ENCODE data around the gene PTPN1.

The PTPN1 gene

DNA sequence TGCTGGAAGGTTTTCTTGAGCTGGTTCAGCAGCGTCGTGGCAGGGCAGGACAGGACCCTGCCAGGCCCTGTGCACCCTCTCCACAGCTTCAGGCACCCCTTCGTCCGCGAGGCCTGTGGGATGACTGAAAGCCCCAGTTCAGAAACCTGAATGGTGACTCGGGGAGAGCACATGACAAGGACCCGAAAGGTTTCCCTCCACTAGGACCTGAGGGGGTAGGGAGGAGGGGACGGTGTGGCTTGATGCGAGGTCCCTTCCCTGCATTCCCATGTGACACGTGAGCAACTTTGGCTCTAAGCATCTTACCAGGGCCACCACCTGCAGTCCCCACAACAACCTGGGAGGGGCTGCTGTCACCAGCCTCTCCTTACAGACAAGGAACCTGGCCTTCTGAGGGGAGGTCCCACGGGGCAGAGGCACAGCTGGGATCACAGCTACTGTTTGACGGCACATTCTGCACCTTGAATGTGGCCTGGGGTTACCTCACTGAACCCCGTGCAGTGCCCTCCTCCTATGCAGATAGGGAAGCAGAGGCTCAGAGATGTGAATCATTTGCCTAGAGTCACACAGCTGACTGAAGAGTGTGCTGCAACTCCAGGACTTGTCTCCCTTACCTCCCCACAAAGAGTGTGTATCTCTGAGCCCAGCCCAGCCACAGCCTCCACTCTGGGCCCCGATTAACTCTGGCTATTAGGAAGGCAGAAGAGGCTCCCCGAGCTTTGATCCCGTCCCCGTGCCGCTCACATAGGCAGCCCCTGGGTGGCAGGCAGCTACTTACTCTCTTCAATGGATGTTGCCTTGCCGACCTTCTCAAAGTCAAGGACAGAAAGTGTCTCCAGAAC, 84.6 kb downstream of the PTPN1 start:
- peak; percentile 7 for ATAC-seq (ENCODE audit: low read depth)

GRCh38 chr20:50595433-50595895, 85.3 kb downstream of the PTPN1 start:
- no peak for DNase-seq (ENCODE audit: low spot score)
- H3K4me3 ChIP-seq (ENCODE audit: severe bottlenecking): no peak overlapping the region
- no peaks in the 10 kb centered on the region for H3K36me3 ChIP-seq (ENCODE audit: low read depth)

More for the DNA sequence above, 84.6 kb downstream of the PTPN1 start:
- no peak for DNase-seq (ENCODE audit: low spot score)
- H3K27me3 ChIP-seq (ENCODE audit: insufficient read depth, poor library complexity, severe bottlenecking): no peaks in the 10 kb centered on the region
- no peak overlapping the region for H3K4me3 ChIP-seq (ENCODE audit: severe bottlenecking)
- no peak overlapping the region for H3K27ac ChIP-seq (ENCODE audit: poor library complexity, severe bottlenecking)
- H3K9me3 ChIP-seq (ENCODE audit: severe bottlenecking): no peaks in the 10 kb centered on the region
- TF ChIP-seq, protein P1, sequence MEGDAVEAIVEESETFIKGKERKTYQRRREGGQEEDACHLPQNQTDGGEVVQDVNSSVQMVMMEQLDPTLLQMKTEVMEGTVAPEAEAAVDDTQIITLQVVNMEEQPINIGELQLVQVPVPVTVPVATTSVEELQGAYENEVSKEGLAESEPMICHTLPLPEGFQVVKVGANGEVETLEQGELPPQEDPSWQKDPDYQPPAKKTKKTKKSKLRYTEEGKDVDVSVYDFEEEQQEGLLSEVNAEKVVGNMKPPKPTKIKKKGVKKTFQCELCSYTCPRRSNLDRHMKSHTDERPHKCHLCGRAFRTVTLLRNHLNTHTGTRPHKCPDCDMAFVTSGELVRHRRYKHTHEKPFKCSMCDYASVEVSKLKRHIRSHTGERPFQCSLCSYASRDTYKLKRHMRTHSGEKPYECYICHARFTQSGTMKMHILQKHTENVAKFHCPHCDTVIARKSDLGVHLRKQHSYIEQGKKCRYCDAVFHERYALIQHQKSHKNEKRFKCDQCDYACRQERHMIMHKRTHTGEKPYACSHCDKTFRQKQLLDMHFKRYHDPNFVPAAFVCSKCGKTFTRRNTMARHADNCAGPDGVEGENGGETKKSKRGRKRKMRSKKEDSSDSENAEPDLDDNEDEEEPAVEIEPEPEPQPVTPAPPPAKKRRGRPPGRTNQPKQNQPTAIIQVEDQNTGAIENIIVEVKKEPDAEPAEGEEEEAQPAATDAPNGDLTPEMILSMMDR (IDR thresholded peaks at IDR 0.05; ENCODE audit: poor library complexity, severe bottlenecking): no peak
- H3K36me3 ChIP-seq (ENCODE audit: low read depth): peaks cover 4% of the 10 kb centered on the region; the same call in 1 of the 2 replicates
- H3K4me1 ChIP-seq (ENCODE audit: insufficient read depth, poor library complexity, severe bottlenecking): peaks cover 5% of the 10 kb centered on the region

DNA sequence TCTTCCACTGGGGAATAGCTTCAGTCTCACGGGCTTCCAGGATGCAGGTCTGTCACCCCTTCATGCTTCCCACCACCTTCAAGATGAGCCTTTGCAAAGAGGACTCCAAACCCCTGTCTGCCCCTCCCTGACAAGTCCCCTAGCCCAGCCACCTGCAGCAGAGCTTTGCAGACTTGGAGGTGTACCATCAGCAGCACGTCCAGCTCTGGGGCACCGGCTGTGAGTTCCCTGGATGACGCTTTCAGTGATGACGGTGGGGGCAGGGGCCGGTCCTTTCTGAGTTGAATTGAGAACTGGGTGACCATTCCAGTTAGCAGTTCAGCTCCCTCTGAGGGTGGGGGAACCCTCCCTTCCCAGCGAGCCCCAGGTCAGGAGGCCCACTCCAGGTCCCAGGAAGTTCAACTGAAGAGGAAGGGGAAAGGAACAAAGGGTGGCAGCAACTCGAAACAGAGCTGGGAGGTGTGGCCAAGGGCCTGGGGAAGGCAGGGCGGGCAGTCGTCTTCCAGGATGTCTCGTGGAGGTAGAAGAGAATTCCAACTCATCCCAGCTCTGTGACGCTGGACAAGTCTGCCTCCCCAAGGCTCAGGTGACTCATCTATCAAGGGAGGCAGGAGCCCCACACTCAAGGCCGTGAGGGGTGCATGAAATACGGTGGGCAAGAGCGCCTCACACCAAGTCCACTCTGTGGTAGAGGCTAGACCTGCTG, 86.0 kb downstream of the PTPN1 start:
- ATAC-seq (ENCODE audit: low read depth): peak; percentile 46
- Histone ChIP-seq H3K4me3 (ENCODE audit: severe bottlenecking) (no peak overlapping the region), H3K9me3 (ENCODE audit: severe bottlenecking) (no peaks in the 10 kb centered on the region), H3K4me1 (ENCODE audit: insufficient read depth, poor library complexity, severe bottlenecking) (peaks cover 5% of the 10 kb centered on the region), H3K27me3 (ENCODE audit: insufficient read depth, poor library complexity, severe bottlenecking) (no peaks in the 10 kb centered on the region), H3K36me3 (ENCODE audit: low read depth) (no peaks in the 10 kb centered on the region), H3K27ac (ENCODE audit: poor library complexity, severe bottlenecking) (no peak overlapping the region)
- no peak for DNase-seq (ENCODE audit: low spot score)
- TF ChIP-seq, protein P1 (IDR thresholded peaks at IDR 0.05; ENCODE audit: poor library complexity, severe bottlenecking): no peak

More at GRCh38 chr20:50595433-50595895, 85.3 kb downstream of the PTPN1 start:
- peaks cover 5% of the 10 kb centered on the region for H3K4me1 ChIP-seq (ENCODE audit: insufficient read depth, poor library complexity, severe bottlenecking)
- TF ChIP-seq, protein P1 (IDR thresholded peaks at IDR 0.05; ENCODE audit: poor library complexity, severe bottlenecking): no peak
- ATAC-seq (ENCODE audit: low read depth): no peak
- H3K27ac ChIP-seq (ENCODE audit: poor library complexity, severe bottlenecking): no peak overlapping the region
- no peaks in the 10 kb centered on the region for H3K9me3 ChIP-seq (ENCODE audit: severe bottlenecking)
- no peaks in the 10 kb centered on the region for H3K27me3 ChIP-seq (ENCODE audit: insufficient read depth, poor library complexity, severe bottlenecking)

GRCh38 chr20:50596694-50597021, 86.5 kb downstream of the PTPN1 start:
- ATAC-seq (ENCODE audit: low read depth) (no peak), DNase-seq (ENCODE audit: low spot score) (no peak)
- Histone ChIP-seq H3K27ac (ENCODE audit: poor library complexity, severe bottlenecking) (no peak overlapping the region), H3K4me1 (ENCODE audit: insufficient read depth, poor library complexity, severe bottlenecking) (peaks cover 5% of the 10 kb centered on the region), H3K9me3 (ENCODE audit: severe bottlenecking) (no peaks in the 10 kb centered on the region), H3K4me3 (ENCODE audit: severe bottlenecking) (no peak overlapping the region), H3K36me3 (ENCODE audit: low read depth) (no peaks in the 10 kb centered on the region), H3K27me3 (ENCODE audit: insufficient read depth, poor library complexity, severe bottlenecking) (no peaks in the 10 kb centered on the region)
- TF ChIP-seq, protein P1 (IDR thresholded peaks at IDR 0.05; ENCODE audit: poor library complexity, severe bottlenecking): no peak

All from RWPE2 (cell line).